ENCODE data around the gene GUF1. TPM values are rescaled to one million over a fixed set of nuclear protein-coding genes. Genes with fewer than 3 reads are reported as not detected.

GUF1 gene
- total RNA-seq, 1 experiment from 2014 or later, result 27.2 TPM

GRCh38 chr4:44632733-44633132 lies 45.5 kb upstream of the GUF1 start:
- H3K27ac ChIP-seq (ENCODE audit: low read depth, low read length, poor library complexity, severe bottlenecking), result no peak overlapping the region
- no peaks in the 10 kb centered on the region for H3K36me3 ChIP-seq (ENCODE audit: insufficient read depth, low read length, poor library complexity, severe bottlenecking)
- no TSS peak for BruUV-seq (replicated peaks)
- DNase-seq (ENCODE audit: low spot score), result no peak
- POLR2A ChIA-PET (ENCODE audit: low non-redundant PET), result no interaction called here
- TF ChIP-seq, protein P1, sequence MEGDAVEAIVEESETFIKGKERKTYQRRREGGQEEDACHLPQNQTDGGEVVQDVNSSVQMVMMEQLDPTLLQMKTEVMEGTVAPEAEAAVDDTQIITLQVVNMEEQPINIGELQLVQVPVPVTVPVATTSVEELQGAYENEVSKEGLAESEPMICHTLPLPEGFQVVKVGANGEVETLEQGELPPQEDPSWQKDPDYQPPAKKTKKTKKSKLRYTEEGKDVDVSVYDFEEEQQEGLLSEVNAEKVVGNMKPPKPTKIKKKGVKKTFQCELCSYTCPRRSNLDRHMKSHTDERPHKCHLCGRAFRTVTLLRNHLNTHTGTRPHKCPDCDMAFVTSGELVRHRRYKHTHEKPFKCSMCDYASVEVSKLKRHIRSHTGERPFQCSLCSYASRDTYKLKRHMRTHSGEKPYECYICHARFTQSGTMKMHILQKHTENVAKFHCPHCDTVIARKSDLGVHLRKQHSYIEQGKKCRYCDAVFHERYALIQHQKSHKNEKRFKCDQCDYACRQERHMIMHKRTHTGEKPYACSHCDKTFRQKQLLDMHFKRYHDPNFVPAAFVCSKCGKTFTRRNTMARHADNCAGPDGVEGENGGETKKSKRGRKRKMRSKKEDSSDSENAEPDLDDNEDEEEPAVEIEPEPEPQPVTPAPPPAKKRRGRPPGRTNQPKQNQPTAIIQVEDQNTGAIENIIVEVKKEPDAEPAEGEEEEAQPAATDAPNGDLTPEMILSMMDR (conservative IDR thresholded peaks at IDR 0.05; ENCODE audit: low read depth, low read length), result no peak
- no peak for TF ChIP-seq EZH2 (IDR thresholded peaks at IDR 0.05; ENCODE audit: borderline replicate concordance, low read depth, low read length, poor library complexity, severe bottlenecking)
- no peaks in the 10 kb centered on the region for H3K9me3 ChIP-seq (ENCODE audit: low read depth, low read length, poor library complexity, severe bottlenecking)
- no peaks in the 10 kb centered on the region for H3K4me1 ChIP-seq (ENCODE audit: insufficient read depth, low read length, poor library complexity, severe bottlenecking)
- no peak overlapping the region for H3K4me3 ChIP-seq (ENCODE audit: low read depth, low read length, poor library complexity, severe bottlenecking)
- CTCF ChIA-PET, result no interaction called here
- intact Hi-C loops (cut with micrococcal nuclease; ENCODE audit: unreplicated experiment), result loop anchor here (2.0 kb wide), 1 partner anchor 1500 kb away; no protein-coding TSS in a partner anchor
- no peaks in the 10 kb centered on the region for H3K27me3 ChIP-seq (replicated peaks; ENCODE audit: insufficient read depth, low read depth, low read length, poor library complexity)

DNA sequence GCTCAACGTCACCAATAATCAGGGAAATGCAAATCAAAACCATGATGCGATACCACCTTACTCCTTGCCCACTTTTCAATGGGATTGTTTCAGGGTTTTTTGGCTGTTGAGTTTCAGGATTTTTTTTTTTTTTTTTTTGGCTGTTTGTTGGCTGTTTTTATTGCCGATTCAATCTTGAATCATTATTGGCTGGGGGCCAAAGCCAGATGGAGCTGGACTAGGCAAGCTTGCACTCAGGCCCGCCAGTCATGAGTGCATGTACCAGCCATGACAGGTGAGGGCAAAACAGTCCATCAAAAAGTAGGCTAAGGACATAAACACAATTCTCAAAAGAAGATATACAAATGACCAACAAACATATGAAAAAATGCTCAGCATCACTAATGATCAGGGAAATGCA lies 40.1 kb upstream of the GUF1 start:
- Histone ChIP-seq H3K4me3 (ENCODE audit: low read depth, low read length, poor library complexity, severe bottlenecking) (no peak overlapping the region), H3K27me3 (replicated peaks; ENCODE audit: insufficient read depth, low read depth, low read length, poor library complexity) (no peaks in the 10 kb centered on the region), H3K36me3 (ENCODE audit: insufficient read depth, low read length, poor library complexity, severe bottlenecking) (no peaks in the 10 kb centered on the region), H3K9me3 (ENCODE audit: low read depth, low read length, poor library complexity, severe bottlenecking) (peaks cover 3% of the 10 kb centered on the region), H3K4me1 (ENCODE audit: insufficient read depth, low read length, poor library complexity, severe bottlenecking) (no peaks in the 10 kb centered on the region), H3K27ac (ENCODE audit: low read depth, low read length, poor library complexity, severe bottlenecking) (no peak overlapping the region)
- DNase-seq (ENCODE audit: low spot score), result no peak
- ChIA-PET CTCF (no interaction called here), POLR2A (ENCODE audit: low non-redundant PET) (no interaction called here)
- BruUV-seq (replicated peaks), result no TSS peak
- no peak for TF ChIP-seq EZH2 (IDR thresholded peaks at IDR 0.05; ENCODE audit: borderline replicate concordance, low read depth, low read length, poor library complexity, severe bottlenecking)
- TF ChIP-seq, protein P1 (conservative IDR thresholded peaks at IDR 0.05; ENCODE audit: low read depth, low read length), result no peak
- intact Hi-C loops (cut with micrococcal nuclease; ENCODE audit: unreplicated experiment), result no loop called here

DNA sequence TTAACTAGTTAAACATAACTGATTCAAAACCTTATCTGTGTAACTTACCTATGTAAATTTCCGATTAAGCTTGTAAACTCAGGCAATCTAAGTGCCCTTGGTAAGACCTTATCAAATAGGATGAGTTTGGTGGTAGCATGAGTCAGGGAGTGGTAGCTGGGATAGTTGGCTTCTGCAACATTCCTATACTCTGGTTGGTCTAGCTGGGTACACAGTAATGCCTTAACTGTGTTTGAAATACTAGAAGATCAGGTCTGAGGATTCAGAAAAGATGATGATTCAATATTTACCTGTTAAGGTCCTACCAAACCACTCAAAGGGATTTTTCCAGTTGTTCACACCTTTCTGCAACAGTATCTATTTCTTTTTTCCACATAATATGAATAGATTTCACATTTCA lies 32.1 kb upstream of the GUF1 start:
- H3K27ac ChIP-seq (ENCODE audit: low read depth, low read length, poor library complexity, severe bottlenecking), result no peak overlapping the region
- H3K27me3 ChIP-seq (replicated peaks; ENCODE audit: insufficient read depth, low read depth, low read length, poor library complexity), result no peaks in the 10 kb centered on the region
- POLR2A ChIA-PET (ENCODE audit: low non-redundant PET), result no interaction called here
- no peak for DNase-seq (ENCODE audit: low spot score)
- peaks cover 3% of the 10 kb centered on the region for H3K9me3 ChIP-seq (ENCODE audit: low read depth, low read length, poor library complexity, severe bottlenecking)
- TF ChIP-seq EZH2 (IDR thresholded peaks at IDR 0.05; ENCODE audit: borderline replicate concordance, low read depth, low read length, poor library complexity, severe bottlenecking), result no peak
- TF ChIP-seq, protein P1 (conservative IDR thresholded peaks at IDR 0.05; ENCODE audit: low read depth, low read length), result no peak
- CTCF ChIA-PET, result no interaction called here
- H3K36me3 ChIP-seq (ENCODE audit: insufficient read depth, low read length, poor library complexity, severe bottlenecking), result no peaks in the 10 kb centered on the region
- H3K4me3 ChIP-seq (ENCODE audit: low read depth, low read length, poor library complexity, severe bottlenecking), result no peak overlapping the region
- no TSS peak for BruUV-seq (replicated peaks)
- intact Hi-C loops (cut with micrococcal nuclease; ENCODE audit: unreplicated experiment), result no loop called here
- no peaks in the 10 kb centered on the region for H3K4me1 ChIP-seq (ENCODE audit: insufficient read depth, low read length, poor library complexity, severe bottlenecking)

Measured in A673 (cell line).